ENCODE data around the gene MACROH2A1. TPM values are rescaled to one million over a fixed set of nuclear protein-coding genes. Genes with fewer than 3 reads are reported as not detected.

The MACROH2A1 gene
- total and polyA plus RNA-seq, 9 of the 15 experiments (the other 6 are each of a cell fraction or from before 2014, with no cell fraction given) = 44.9 to 289 (median 193) TPM

- Histone ChIP-seq H3K9me3 (replicated peaks; ENCODE audit: control insufficient read depth, insufficient read depth, low read depth, low read length) (peaks cover 11% of the 10 kb centered on the region), H3K9ac (ENCODE audit: insufficient read depth in 1 of 2, low read depth in 2 of 2, low read length in 2 of 2) (no peak overlapping the region), H3K36me3 (ENCODE audit: control insufficient read depth, insufficient read depth, low read length) (no peaks in the 10 kb centered on the region), H3K4me1 (replicated peaks in 1 of 2; ENCODE audit: control insufficient read depth in 2 of 2, insufficient read depth in 2 of 2, low read length in 2 of 2) (peaks cover 0 to 6% of the 10 kb centered on the region in 2 experiments; a peak in 3 of 5 replicates), H3K79me2 (ENCODE audit: control insufficient read depth, insufficient read depth, low read length) (no peaks in the 10 kb centered on the region), H4K20me1 (replicated peaks; ENCODE audit: control insufficient read depth, insufficient read depth, low read length) (no peaks in the 10 kb centered on the region), H2AFZ (ENCODE audit: low read depth, low read length) (no peak overlapping the region), H3K4me3 (no peak overlapping the region), H3K9me1 (ENCODE audit: control insufficient read depth, insufficient read depth, low read length) (no peaks in the 10 kb centered on the region), H3K4me2 (ENCODE audit: insufficient read depth, low read length) (no peak overlapping the region), H3K27ac (ENCODE audit: extremely low read depth, low read depth, low read length) (no peak overlapping the region), H3K27me3 (ENCODE audit: control insufficient read depth in 2 of 2, insufficient read depth in 2 of 2, low read length in 2 of 2) (no peaks in the 10 kb centered on the region)
- intact Hi-C loops (cut with micrococcal nuclease) (loop anchor here (5.0 to 10.0 kb wide), 3 partner anchors 46 to 224 kb away; no protein-coding TSS in a partner anchor), in situ Hi-C loops (cut with MboI) (no loop called here)
- no TSS peak for BruUV-seq (replicated peaks)
- POLR2A ChIA-PET = no interaction called here
- DNase-seq (ENCODE audit: extremely low read depth in 1 of 4, low spot score in 3 of 4) (no peak), ATAC-seq (no peak), FAIRE-seq (no peak)
- 14% methylated on average over 1 of the region's 1 CpG for whole genome bisulfite sequencing (ENCODE audit: insufficient coverage, low coverage, missing lambda C conversion rate)
- CTCF ChIA-PET (ENCODE audit: low intra/inter-chr PET ratio) = no interaction called here
- TF ChIP-seq ZBTB40 (IDR thresholded peaks at IDR 0.05) (no peak), ZBTB40 (CRISPR knock-in tag; IDR thresholded peaks at IDR 0.05) (no peak), ZNF318 (IDR thresholded peaks at IDR 0.05; ENCODE audit: borderline replicate concordance in 1 of 2, low read depth in 1 of 2) (no peak), TRIM24 (IDR thresholded peaks at IDR 0.05) (peak in 1 of 2 experiments; percentile 63; a peak in 2 of 4 replicates), FOXA1 (IDR thresholded peaks at IDR 0.05; ENCODE audit: borderline replicate concordance) (no peak)
Observed at GRCh38 chr5:135428586-135428985, 29.6 kb upstream of the MACROH2A1 start.

Data from K562 (cell line).